ENCODE measurements around the gene BICC1.
A peak's percentile ranks its signal among the peaks of the same experiment; 100 is the strongest.
"Not testable (repeated sequence)": the region's sequence is repeated elsewhere in the genome, so short reads cannot be mapped to it uniquely, and the experiment has no call there.

Gene BICC1

GRCh38 chr10:58570307-58570723, 57.6 kb downstream of the BICC1 start:
- DNase-seq, result peak; percentile 58

DNA sequence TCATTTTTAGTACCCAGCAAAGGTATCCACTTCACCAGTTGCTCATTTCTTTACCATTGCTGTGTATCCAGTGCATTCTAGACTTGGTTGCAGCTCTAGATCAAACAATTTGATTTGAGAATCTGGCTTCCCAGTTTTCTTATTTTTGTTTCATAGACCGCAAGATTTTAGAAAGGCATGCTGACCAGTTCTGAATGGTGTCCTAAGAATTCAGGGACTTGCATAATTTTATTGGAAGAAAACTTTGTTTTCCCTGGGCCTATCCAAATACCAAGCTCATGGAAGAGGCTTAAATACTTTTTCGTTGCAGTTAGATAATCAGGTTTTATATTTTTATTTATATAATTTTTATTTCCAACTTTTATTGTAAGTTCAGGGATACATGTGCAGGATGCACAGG, 58.3 kb downstream of the BICC1 start:
- DNase-seq, result no peak

DNA sequence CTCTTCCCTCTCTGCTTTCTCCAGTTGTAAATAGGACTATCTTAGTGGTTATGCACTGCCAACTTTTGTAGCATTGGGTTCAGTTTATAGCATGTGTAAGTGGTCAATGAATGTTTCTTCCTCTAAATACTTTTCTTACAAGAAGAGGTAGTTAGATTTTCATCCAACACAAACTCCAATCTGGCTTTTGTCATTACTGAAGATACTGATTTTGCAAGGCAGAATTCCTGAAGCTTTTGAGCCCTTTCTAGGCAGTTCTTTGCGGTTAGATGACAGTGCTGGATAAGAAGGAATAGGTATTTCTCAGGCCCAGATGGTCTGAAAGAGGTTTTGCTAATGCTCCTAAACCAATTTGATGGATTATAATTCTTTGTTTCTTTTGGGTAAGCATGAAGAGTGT, 60.5 kb downstream of the BICC1 start:
- peak; percentile 68 for DNase-seq

- DNase-seq, result peak; percentile 89
Observed at GRCh38 chr10:58574058-58574457, 61.4 kb downstream of the BICC1 start.

DNA sequence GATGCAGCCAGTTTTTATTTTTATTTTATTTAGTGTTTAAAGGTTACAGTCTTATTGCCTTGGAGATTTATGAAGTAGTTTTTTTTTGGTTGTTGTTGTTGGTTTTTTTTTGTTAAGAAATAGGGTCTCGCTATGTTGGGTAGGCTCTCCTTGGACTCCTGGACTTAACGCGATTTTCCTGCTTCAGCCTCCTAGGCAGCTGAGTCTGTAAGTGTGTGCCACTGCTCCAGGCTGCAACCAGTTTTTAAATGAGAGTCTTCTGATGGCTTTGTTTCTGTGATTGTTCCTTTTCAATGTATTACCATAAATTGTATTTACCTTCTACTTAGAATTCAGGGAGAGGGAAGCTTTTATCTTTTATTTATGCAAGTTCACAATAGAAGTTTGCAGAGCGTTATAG, 62.8 kb downstream of the BICC1 start:
- no peak for DNase-seq

- DNase-seq, result peak; percentile 63
Observed at GRCh38 chr10:58576751-58577436, 64.2 kb downstream of the BICC1 start.

DNA sequence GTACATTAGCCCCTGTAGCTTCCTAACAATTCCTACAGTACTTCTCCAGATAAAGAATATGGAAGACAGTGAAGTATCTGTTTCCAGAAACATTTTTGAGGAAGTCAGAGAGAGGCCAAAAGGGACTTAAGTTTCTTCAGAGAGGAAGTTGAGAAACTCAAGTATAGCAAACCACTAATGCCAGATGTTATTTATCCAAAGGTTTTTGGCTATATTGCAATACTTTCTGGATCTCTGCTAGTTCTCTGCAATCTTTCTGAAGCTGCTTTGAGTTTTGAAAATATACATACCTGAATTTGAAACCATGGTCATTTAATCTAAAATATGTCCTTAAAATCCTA, 64.7 kb downstream of the BICC1 start:
- peak; percentile 80 for DNase-seq

- no peak for DNase-seq
Observed at GRCh38 chr10:58578366-58578765, 65.7 kb downstream of the BICC1 start.

GRCh38 chr10:58579011-58579655, 66.5 kb downstream of the BICC1 start:
- no peak for DNase-seq

- no peak for DNase-seq
Observed at GRCh38 chr10:58582045-58582444, 69.4 kb downstream of the BICC1 start.

DNA sequence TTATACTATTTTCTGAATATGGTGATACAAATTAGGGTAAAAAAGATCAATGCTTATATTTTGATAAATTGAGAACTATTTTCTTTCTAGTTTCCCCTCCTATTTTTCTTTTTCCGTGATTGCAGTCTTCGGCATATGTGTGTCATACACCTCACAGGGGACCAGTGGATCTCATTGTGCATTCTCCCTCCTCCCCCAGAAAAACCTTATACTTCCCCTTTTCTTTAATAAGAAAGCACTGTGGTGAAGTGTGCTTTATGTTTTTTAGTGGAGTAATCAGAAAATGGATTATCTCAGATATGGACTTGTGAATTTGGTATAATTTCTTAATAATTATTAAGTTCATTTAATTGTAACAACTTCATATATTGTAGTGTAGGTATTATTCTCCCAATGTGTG, 72.8 kb downstream of the BICC1 start:
- DNase-seq, result no peak

DNA sequence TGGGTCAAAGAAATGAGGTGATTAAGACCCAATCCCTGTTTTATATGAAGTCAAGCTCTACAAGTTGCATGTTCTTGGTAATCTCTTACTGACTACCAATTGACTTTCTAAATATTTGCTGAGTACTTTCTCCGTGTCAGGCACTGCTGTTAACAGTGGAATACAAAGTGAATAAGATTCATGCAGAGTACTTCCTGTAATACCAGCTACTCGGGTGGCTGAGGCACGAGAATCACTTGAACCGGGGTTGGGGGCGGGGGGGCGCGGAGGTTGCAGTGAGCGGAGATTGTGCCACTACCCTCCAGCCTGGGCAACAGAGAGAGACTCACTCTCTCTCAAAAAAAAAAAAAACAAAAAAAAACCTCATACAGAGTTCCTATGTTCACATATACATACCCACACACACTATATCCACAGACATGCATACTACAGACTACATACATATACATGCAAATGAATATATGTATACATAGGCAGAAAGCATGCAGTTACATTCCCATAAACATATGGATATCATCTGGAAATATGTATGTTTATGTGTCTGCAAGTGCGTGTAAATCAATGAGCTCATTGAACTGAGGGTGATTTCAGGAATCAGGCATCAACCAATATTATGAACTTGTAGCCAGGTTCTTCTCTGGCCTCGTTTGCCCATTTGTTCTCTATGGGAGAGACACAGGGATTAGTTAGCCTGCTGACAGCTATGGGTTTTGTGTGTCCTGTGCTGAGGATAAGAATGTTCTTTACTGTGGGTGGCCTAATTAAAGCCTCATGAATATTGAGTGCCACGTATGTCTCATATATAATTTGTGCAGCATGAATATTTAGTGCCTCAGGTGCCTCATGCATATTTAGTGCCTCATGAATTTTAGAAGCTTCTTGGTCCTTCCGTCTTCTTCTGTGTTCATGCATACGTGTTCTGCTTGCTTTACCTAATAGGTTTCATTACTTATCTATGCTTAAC, 73.9 kb downstream of the BICC1 start:
- DNase-seq, result no peak

GRCh38 chr10:58587676-58588075, 75.0 kb downstream of the BICC1 start:
- DNase-seq, result no peak

DNA sequence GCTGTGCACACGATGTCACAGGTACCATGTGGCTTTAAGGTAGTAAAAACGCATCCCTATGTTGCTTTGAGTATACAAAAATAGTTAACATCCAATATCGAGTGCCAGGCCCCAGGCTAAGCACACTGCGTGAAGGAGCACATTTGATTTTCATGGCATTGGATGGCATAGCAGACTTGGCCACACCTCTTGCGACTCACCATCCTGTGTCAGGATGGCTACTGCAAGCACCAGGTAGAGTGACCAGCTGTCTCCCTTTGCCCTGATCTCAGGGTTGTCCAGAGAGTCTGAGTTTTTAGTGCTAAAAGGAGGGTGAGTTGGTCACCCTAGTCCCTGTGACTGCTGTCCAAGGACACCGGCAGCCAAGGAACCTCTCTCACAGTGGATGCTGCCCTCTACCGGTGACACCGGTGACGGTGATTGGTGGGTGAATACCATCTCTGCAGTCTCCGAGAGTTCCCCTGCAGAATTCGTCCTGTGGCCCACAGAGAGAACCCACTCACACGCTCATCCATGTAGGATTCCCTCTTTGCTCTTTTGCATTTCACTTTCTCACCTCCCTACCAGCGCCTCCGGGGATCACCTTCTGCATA, 76.1 kb downstream of the BICC1 start:
- no peak for DNase-seq

GRCh38 chr10:58590152-58590840, 77.6 kb downstream of the BICC1 start:
- peak; percentile 97 for DNase-seq

DNA sequence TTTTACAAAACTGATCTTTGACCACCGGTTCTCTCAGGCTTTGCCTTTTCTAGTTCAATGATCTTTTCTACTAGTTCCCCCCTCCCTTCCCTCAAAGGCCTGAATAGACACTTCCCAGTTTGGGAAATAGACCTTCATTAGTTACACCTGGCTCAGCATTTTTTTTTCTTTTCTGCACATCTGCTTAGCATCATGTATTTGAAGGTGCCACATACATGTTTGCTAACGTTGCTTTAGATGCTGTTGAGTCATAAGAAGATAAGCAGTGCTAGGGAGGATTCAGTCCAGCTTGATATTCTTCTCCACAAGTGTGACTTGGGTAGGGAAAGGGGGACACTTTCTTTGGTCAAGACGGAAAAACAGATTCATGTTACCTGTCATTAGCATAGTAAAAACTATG, 78.3 kb downstream of the BICC1 start:
- DNase-seq, result no peak

GRCh38 chr10:58593008-58593407, 80.3 kb downstream of the BICC1 start:
- DNase-seq, result no peak

DNA sequence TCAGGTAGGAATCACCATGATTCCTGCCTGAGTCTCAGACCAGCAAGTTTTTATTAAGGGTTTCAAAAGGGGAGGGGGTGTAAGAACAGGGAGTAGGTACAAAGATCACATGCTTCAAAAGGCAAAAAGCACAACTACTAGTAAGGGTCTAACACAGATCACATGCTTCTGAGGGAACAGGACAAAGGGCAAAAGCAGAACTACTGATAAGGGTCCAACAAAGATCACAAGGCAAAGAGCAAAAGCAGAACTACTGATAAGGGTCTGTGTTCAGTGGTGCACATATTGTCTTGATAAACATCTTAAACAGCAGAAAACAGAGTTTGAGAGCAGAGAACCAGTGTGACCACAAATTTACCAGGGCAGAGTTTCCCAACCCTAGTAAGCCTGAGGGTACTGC, 84.5 kb downstream of the BICC1 start:
- not testable (repeated sequence) for DNase-seq

GRCh38 chr10:58599927-58600553, 87.4 kb downstream of the BICC1 start:
- DNase-seq, result no peak

GRCh38 chr10:58608351-58608750, 95.7 kb downstream of the BICC1 start:
- DNase-seq, result peak; percentile 57

- DNase-seq, result peak; percentile 36
Observed at GRCh38 chr10:58608826-58609531, 96.3 kb downstream of the BICC1 start.
